HFF-Myc (cell line): Measurements from ENCODE around the gene CACNA2D4.
A peak's percentile ranks its signal among the peaks of the same experiment; 100 is the strongest.

Experiments used
- DNase-seq: peaks from one replicate; pipeline ENCODE4 v3.0.0-alpha.2; 2011; ENCODE audit warnings: low read depth; ENCODE audit errors: extremely low read depth
- H3K4me3 ChIP-seq: replicated peaks from 2 replicates; pipeline ENCODE4 v1.5.1; 2011; ENCODE audit warnings: low read depth, mild to moderate bottlenecking, control low read depth, low read length
- TF ChIP-seq, protein P1 (sequence below): IDR thresholded peaks from 2 replicates; pipeline ENCODE4 v1.5.1; 2012; ENCODE audit warnings: mild to moderate bottlenecking, low read depth, low read length, control low read depth; ENCODE audit errors: missing control alignments

Gene CACNA2D4

DNA sequence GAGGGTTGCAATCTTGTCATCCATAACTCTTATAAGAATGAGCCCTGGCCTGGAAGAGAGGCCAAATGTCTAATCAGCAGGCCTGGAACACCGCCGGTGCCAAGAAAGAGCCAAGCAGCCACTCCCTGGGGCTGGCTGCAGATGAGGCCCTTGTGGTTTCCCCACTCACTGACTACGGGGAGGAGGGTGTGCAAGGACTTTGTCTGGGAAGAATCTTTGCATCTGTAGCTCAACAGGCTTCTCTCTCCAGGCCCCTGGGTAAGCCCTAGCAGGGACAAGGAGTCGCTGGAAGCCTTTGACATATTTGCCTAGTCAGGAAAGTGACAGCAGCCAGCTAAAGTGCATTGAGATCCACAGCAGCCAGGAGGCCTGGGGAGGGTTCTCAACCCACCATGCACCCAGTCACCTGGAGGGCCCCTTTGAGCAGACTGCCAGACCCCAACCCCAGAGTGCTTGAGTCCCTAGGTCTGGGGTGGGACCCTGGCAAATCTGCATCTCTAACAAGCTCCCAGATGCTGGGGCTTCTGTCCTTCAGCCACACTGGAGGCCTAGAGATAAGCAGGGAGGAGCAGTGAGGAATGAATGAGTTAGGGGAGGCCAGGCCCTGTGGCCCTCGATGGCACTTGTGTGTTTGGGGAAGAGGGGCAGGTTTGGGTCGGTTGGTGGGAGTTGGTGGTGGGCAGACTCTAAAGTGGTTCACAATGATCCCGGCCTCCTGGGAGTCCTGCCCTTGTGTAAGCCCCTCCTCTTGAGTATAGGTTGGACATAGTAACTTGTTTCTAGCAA is 112.0 kb downstream of the CACNA2D4 start:
- TF ChIP-seq, protein P1, sequence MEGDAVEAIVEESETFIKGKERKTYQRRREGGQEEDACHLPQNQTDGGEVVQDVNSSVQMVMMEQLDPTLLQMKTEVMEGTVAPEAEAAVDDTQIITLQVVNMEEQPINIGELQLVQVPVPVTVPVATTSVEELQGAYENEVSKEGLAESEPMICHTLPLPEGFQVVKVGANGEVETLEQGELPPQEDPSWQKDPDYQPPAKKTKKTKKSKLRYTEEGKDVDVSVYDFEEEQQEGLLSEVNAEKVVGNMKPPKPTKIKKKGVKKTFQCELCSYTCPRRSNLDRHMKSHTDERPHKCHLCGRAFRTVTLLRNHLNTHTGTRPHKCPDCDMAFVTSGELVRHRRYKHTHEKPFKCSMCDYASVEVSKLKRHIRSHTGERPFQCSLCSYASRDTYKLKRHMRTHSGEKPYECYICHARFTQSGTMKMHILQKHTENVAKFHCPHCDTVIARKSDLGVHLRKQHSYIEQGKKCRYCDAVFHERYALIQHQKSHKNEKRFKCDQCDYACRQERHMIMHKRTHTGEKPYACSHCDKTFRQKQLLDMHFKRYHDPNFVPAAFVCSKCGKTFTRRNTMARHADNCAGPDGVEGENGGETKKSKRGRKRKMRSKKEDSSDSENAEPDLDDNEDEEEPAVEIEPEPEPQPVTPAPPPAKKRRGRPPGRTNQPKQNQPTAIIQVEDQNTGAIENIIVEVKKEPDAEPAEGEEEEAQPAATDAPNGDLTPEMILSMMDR: no peak
- no peak for DNase-seq
- H3K4me3 ChIP-seq: no peak overlapping the region

DNA sequence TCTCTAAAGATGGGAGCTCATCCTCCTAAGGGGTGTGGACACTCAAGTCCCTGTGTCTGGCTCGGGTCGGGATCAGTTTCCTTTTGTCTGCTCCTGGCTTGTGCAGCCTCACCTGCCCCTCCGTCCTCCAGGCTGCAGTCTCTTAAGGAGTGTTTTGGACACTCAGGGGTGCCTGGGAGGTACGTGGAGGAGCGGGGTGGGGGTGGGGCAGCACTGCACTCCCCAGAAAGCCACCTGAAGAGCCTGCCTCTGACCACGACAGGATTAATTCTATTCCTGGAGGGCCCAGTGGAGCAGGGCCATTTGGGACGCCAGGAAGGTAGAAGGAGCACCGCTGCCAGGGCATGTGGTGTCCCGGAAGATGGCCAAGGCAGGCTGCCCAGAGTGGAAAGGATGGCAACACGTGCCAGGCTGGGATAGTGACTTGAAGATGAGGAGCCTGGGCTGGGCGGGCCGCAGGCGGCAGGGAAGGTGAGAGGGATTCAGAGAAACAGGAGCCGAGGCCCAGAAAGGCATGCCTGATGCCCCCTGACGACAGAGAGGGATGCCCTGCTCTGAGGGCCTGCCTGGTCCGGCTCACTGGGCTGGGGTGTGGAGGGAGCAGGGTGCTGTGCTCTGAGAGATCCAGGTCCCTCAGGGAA is 112.9 kb downstream of the CACNA2D4 start:
- no peak overlapping the region for H3K4me3 ChIP-seq
- DNase-seq: no peak
- TF ChIP-seq, protein P1: no peak

DNA sequence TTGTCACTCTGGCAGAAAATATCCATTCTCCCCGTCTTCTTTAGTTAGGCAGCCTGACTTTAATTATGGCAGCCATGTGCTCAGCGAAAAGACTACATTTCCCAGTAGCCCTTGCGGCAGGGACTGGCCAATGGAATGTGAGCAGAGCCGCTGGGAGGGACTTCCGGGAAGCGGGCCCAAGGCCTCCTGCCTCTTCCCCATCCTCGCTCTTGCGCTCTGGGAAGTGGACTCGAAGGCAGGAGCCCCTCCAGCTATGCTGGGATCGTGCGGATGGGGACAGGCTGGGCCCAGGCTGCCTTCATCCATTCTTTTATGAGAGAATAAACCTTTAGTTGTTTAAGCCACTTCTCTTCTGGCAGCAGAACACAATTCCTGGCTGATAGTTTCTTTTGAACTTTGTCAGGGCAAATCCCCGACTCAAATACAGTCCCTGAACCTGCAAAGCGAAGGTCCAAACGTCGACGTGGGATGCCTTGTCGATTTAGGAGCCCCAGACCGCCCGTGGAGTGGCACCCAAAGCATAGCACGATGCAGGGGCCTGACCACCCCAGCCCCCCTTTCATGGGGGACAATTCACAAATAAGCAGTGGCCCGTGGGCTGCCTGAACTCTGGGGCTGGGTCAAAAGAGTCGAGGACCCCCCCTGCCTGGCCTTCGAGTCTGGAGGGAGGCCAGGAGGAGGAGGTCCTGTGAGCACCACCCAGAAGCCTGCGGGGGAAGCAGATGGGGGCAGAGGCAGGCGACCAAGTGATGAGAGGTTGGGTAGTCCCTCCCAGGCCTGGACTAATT is 113.7 kb downstream of the CACNA2D4 start:
- peak; percentile 85 for DNase-seq
- no peak overlapping the region for H3K4me3 ChIP-seq
- TF ChIP-seq, protein P1: no peak

DNA sequence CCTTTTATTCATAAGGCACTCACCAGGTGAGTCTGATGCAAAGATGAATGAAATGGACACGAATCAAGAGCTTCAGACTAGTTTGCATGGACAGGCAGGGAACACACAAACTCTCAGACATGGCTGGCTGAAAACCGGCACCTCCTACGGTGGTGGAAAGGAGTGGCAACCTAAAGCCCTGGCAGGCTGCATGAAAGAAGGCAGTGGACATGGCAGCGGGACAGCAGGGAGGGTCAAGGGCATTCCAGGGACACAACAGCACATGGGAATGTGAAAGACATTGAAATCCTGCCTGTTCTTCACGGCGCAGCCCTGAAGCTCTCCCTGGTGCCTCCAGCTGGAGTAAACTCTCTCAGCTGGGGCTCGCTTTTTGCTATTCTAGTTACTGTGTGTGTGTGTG is 114.7 kb downstream of the CACNA2D4 start:
- no peak for DNase-seq
- TF ChIP-seq, protein P1: no peak
- H3K4me3 ChIP-seq: no peak overlapping the region

DNA sequence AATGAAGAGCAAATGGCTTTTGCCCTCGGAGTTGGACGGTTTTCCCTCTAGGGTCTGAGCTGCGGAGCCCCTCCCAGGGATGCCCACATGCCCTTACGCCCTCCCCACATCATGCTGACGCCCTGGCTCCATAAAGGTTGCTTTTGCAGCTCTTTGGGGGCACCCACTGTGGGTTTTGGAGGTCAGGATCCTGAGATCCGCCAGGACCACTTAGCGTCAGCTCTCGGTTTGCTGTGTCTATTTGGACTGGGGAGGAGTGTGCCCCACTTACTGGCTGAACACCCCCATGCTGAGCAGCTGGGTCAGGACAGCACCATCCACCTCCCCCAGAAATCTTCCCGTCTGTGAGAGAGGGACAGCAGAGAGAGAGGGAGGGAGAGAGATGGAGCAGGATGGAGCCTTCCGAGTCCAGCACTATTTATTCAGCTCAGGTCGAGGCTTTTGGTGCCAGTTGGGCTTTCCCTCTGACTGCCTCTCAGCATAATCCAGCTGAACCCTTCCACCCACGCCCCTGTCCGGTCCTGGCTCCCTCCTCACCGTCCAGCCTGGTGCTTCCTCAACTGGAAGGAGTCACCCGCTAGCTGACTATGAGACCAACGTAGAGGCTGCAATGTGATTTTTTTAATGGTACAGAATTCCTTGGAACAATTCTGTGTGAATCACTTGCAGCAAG is 117.0 kb downstream of the CACNA2D4 start:
- DNase-seq: no peak
- no peak overlapping the region for H3K4me3 ChIP-seq
- TF ChIP-seq, protein P1: no peak
